OCI-LY1 (cell line): ENCODE results near the gene MPPED1.

Experiments used
- CTCF ChIP-seq: fragments of 200-600 bp; sonication (generic), shearing (Covaris generic); IDR thresholded peaks from 2 replicates; pipeline ENCODE4 v1.5.1; 2017; ENCODE audit warnings: mild to moderate bottlenecking, antibody characterized with exemption, low read length, moderate library complexity, mixed read lengths
- EZH2 ChIP-seq: fragments of 200-600 bp; sonication (generic), shearing (Covaris generic); IDR thresholded peaks from 2 replicates; pipeline ENCODE4 v1.8.0; 2017; ENCODE audit warnings: borderline replicate concordance, mixed run types, mild to moderate bottlenecking, antibody characterized with exemption, low read length, moderate library complexity, mixed read lengths

- TF ChIP-seq CTCF (no peak), EZH2 (no peak)
These were observed 63.8 kb downstream of the MPPED1 start for GRCh38 chr22:43475549-43476076.
